ENCODE measurements around the gene ABCA4. TPM values are rescaled to one million over a fixed set of nuclear protein-coding genes. Genes with fewer than 3 reads are reported as not detected.

The ABCA4 gene
- total RNA-seq, 1 experiment from 2014 or later, result not detected

GRCh38 chr1:94068096-94068998, 52.6 kb downstream of the ABCA4 start:
- H3K9me3 Mint-ChIP-seq (ENCODE audit: unreplicated experiment), result no peaks in the 10 kb centered on the region
- intact Hi-C loops (cut with micrococcal nuclease), result loop anchor here (10.0 kb wide), 1 partner anchor 106 kb away; no protein-coding TSS in a partner anchor
- no peak overlapping the region for H3K27ac Mint-ChIP-seq (ENCODE audit: low read depth, unreplicated experiment)
- H3K36me3 Mint-ChIP-seq (ENCODE audit: insufficient read depth, unreplicated experiment), result no peaks in the 10 kb centered on the region
- no peaks in the 10 kb centered on the region for H3K27me3 Mint-ChIP-seq (ENCODE audit: insufficient read depth, unreplicated experiment)
- DNase-seq (ENCODE audit: unreplicated experiment), result no peak
- CTCF ChIA-PET, result interaction anchor here (0.7 to 6.3 kb wide), 5 partner anchors 28 to 266 kb away, joined by 3 to 47 read pairs (median 8); no protein-coding TSS in a partner anchor
- H3K4me1 Mint-ChIP-seq (ENCODE audit: insufficient read depth, unreplicated experiment), result no peaks in the 10 kb centered on the region
- BruUV-seq (replicated peaks), result no TSS peak
- POLR2A ChIA-PET, result interaction anchor here (1.6 kb wide), 1 partner anchor 258 kb away, joined by 5 read pairs; no protein-coding TSS in a partner anchor
- H3K4me3 Mint-ChIP-seq (ENCODE audit: unreplicated experiment), result no peak overlapping the region
- TF ChIP-seq CTCF (IDR thresholded peaks at IDR 0.05; ENCODE audit: unreplicated experiment), result no peak

GRCh38 chr1:94067196-94067595, 53.8 kb downstream of the ABCA4 start:
- intact Hi-C loops (cut with micrococcal nuclease), result loop anchor here (10.0 kb wide), 1 partner anchor 108 kb away; no protein-coding TSS in a partner anchor
- no peak for DNase-seq (ENCODE audit: unreplicated experiment)
- ChIA-PET CTCF (interaction anchor here (0.5 to 6.3 kb wide), 5 partner anchors 27 to 710 kb away, joined by 3 to 47 read pairs (median 3); no protein-coding TSS in a partner anchor), POLR2A (no interaction called here)
- no peaks in the 10 kb centered on the region for H3K9me3 Mint-ChIP-seq (ENCODE audit: unreplicated experiment)
- no peak for TF ChIP-seq CTCF (IDR thresholded peaks at IDR 0.05; ENCODE audit: unreplicated experiment)
- no peaks in the 10 kb centered on the region for H3K36me3 Mint-ChIP-seq (ENCODE audit: insufficient read depth, unreplicated experiment)
- no TSS peak for BruUV-seq (replicated peaks)
- no peak overlapping the region for H3K27ac Mint-ChIP-seq (ENCODE audit: low read depth, unreplicated experiment)
- no peak overlapping the region for H3K4me3 Mint-ChIP-seq (ENCODE audit: unreplicated experiment)
- H3K4me1 Mint-ChIP-seq (ENCODE audit: insufficient read depth, unreplicated experiment), result no peaks in the 10 kb centered on the region
- no peaks in the 10 kb centered on the region for H3K27me3 Mint-ChIP-seq (ENCODE audit: insufficient read depth, unreplicated experiment)

GRCh38 chr1:94063379-94063778, 57.6 kb downstream of the ABCA4 start:
- intact Hi-C loops (cut with micrococcal nuclease), result loop anchor here (10.0 kb wide), 1 partner anchor 111 kb away; no protein-coding TSS in a partner anchor
- H3K9me3 Mint-ChIP-seq (ENCODE audit: unreplicated experiment), result no peaks in the 10 kb centered on the region

More at GRCh38 chr1:94063379-94063778, 57.6 kb downstream of the ABCA4 start:
- Mint-ChIP-seq H3K27ac (ENCODE audit: low read depth, unreplicated experiment) (no peak overlapping the region), H3K27me3 (ENCODE audit: insufficient read depth, unreplicated experiment) (no peaks in the 10 kb centered on the region), H3K36me3 (ENCODE audit: insufficient read depth, unreplicated experiment) (no peaks in the 10 kb centered on the region), H3K4me3 (ENCODE audit: unreplicated experiment) (no peak overlapping the region), H3K4me1 (ENCODE audit: insufficient read depth, unreplicated experiment) (peaks cover 5% of the 10 kb centered on the region)
- BruUV-seq (replicated peaks), result no TSS peak
- CTCF ChIA-PET, result interaction anchor here (0.9 to 9.5 kb wide), 18 partner anchors 8 to 400 kb away, joined by 3 to 391 read pairs (median 10); partner anchors contain the start of gene ARHGAP29
- POLR2A ChIA-PET, result interaction anchor here (0.7 to 1.8 kb wide), 6 partner anchors 28 to 272 kb away, joined by 3 to 12 read pairs (median 4); partner anchors contain the start of gene ARHGAP29
- no peak for TF ChIP-seq CTCF (IDR thresholded peaks at IDR 0.05; ENCODE audit: unreplicated experiment)
- DNase-seq (ENCODE audit: unreplicated experiment), result peak; percentile 39
